ENCODE data around the gene SEC31B.

The SEC31B gene

DNA sequence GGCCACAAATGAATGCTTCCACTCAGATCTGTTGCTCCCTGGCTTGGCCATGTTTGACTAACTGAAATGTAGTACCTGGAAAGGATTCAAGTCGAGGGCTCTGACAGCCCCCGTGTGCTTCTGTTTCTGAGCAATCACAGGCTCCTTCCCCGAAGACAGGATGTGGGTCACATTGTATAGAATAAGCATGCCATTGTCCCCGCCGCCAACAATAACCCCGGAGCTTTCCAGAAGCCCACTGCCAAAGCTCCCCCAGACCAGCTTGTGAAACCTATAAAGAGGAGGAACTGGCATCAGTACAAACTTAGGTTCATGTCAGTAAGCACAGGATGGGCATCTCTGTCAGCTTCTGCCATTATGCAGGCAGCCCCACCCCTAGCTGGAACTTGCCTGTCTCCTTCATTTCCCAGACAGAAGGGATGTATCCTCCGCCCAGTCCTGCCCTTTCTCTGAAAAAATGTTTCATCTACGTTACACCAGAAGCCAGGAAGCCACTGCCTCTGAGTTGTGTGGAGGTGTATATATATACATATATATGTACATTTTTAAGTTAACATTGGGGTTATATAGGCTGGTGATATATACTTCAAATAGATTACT lies 10.3 kb downstream of the SEC31B start (continued):
- no peak for TF ChIP-seq BCL11A (tag by site-specific recombination; IDR thresholded peaks at IDR 0.05; ENCODE audit: low read depth)

GRCh38 chr10:100508691-100509150 lies 10.9 kb downstream of the SEC31B start:
- no peaks in the 10 kb centered on the region for H3K9me3 ChIP-seq (ENCODE audit: control insufficient read depth, insufficient read depth, low read depth, low read length)
- ChIA-PET POLR2A (no interaction called here), CTCF (interaction anchor here (0.6 to 8.8 kb wide), 40 partner anchors 8 to 663 kb away, joined by 3 to 97 read pairs (median 5); partner anchors contain the start of gene HIF1AN)
- no peak overlapping the region for H3K4me3 ChIP-seq (ENCODE audit: low read depth, low read length)
- no peaks in the 10 kb centered on the region for H3K4me1 ChIP-seq (ENCODE audit: control insufficient read depth, insufficient read depth, low read length)
- peaks cover 0 to 60% of the 10 kb centered on the region in 2 experiments; a peak in 1 of 3 replicates for H3K36me3 ChIP-seq (ENCODE audit: control insufficient read depth in 2 of 2, insufficient read depth in 1 of 2, low read length in 2 of 2)
- no peak overlapping the region for H3K27ac ChIP-seq (ENCODE audit: extremely low read depth, low read depth, low read length)
- TF ChIP-seq KLF9 (tag by site-specific recombination; IDR thresholded peaks at IDR 0.05; ENCODE audit: low read depth) (no peak), ZNF654 (tag by site-specific recombination; IDR thresholded peaks at IDR 0.05; ENCODE audit: low read depth) (peak; percentile 76), ZFP37 (tag by site-specific recombination; IDR thresholded peaks at IDR 0.05) (no peak), ZNF571 (tag by site-specific recombination; IDR thresholded peaks at IDR 0.05) (no peak), ZNF704 (tag by site-specific recombination; IDR thresholded peaks at IDR 0.05) (no peak)
- TF ChIP-seq, protein P1, sequence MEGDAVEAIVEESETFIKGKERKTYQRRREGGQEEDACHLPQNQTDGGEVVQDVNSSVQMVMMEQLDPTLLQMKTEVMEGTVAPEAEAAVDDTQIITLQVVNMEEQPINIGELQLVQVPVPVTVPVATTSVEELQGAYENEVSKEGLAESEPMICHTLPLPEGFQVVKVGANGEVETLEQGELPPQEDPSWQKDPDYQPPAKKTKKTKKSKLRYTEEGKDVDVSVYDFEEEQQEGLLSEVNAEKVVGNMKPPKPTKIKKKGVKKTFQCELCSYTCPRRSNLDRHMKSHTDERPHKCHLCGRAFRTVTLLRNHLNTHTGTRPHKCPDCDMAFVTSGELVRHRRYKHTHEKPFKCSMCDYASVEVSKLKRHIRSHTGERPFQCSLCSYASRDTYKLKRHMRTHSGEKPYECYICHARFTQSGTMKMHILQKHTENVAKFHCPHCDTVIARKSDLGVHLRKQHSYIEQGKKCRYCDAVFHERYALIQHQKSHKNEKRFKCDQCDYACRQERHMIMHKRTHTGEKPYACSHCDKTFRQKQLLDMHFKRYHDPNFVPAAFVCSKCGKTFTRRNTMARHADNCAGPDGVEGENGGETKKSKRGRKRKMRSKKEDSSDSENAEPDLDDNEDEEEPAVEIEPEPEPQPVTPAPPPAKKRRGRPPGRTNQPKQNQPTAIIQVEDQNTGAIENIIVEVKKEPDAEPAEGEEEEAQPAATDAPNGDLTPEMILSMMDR (tag by site-specific recombination; IDR thresholded peaks at IDR 0.05), result peak; percentile 69

DNA sequence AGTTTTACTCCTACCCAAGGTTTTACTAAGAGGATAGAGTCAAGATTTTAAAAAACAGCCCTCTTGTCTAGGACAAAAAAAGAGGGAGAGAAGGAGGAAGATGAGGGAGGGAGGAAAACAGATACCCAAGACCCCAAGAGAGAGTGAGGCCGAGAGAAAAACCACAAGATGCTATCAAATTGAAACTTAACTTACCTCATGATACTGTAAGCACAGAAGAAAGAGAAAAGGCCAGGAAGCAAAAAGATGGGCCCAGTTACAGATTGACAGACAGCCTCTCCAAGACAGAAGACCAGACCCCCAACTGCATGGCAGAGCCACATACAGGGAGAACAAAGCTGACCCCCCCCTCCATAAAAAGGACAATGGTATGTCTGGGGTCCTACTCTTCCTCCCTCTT lies 11.4 kb downstream of the SEC31B start:
- CTCF ChIA-PET, result interaction anchor here (0.6 to 8.8 kb wide), 30 partner anchors 9 to 662 kb away, joined by 3 to 97 read pairs (median 5); no protein-coding TSS in a partner anchor
- H3K4me3 ChIP-seq (ENCODE audit: low read depth, low read length), result no peak overlapping the region
- H3K27ac ChIP-seq (ENCODE audit: extremely low read depth, low read depth, low read length), result no peak overlapping the region
- peaks cover 0 to 60% of the 10 kb centered on the region in 2 experiments; a peak in 1 of 3 replicates for H3K36me3 ChIP-seq (ENCODE audit: control insufficient read depth in 2 of 2, insufficient read depth in 1 of 2, low read length in 2 of 2)
- no peaks in the 10 kb centered on the region for H3K4me1 ChIP-seq (ENCODE audit: control insufficient read depth, insufficient read depth, low read length)
- POLR2A ChIA-PET, result no interaction called here
- no peaks in the 10 kb centered on the region for H3K9me3 ChIP-seq (ENCODE audit: control insufficient read depth, insufficient read depth, low read depth, low read length)
- TF ChIP-seq SP2 (tag by site-specific recombination; IDR thresholded peaks at IDR 0.05) (no peak), ZNF366 (tag by site-specific recombination; conservative IDR thresholded peaks at IDR 0.05) (no peak), ZNF629 (tag by site-specific recombination; IDR thresholded peaks at IDR 0.05) (no peak), HOXA7 (CRISPR knock-in tag; IDR thresholded peaks at IDR 0.05; ENCODE audit: borderline replicate concordance) (no peak), ZNF549 (tag by site-specific recombination; IDR thresholded peaks at IDR 0.05) (no peak), EGR2 (tag by site-specific recombination; IDR thresholded peaks at IDR 0.05; ENCODE audit: low read depth) (no peak), ZNF248 (tag by site-specific recombination; IDR thresholded peaks at IDR 0.05) (no peak), HOXC10 (CRISPR knock-in tag; IDR thresholded peaks at IDR 0.05) (no peak), TSHZ1 (tag by site-specific recombination; IDR thresholded peaks at IDR 0.05; ENCODE audit: borderline replicate concordance) (no peak), ZNF157 (tag by site-specific recombination; IDR thresholded peaks at IDR 0.05) (no peak), ZNF645 (tag by site-specific recombination; IDR thresholded peaks at IDR 0.05) (no peak), ZNF658 (tag by site-specific recombination; IDR thresholded peaks at IDR 0.05) (no peak)
- TF ChIP-seq, protein P2, sequence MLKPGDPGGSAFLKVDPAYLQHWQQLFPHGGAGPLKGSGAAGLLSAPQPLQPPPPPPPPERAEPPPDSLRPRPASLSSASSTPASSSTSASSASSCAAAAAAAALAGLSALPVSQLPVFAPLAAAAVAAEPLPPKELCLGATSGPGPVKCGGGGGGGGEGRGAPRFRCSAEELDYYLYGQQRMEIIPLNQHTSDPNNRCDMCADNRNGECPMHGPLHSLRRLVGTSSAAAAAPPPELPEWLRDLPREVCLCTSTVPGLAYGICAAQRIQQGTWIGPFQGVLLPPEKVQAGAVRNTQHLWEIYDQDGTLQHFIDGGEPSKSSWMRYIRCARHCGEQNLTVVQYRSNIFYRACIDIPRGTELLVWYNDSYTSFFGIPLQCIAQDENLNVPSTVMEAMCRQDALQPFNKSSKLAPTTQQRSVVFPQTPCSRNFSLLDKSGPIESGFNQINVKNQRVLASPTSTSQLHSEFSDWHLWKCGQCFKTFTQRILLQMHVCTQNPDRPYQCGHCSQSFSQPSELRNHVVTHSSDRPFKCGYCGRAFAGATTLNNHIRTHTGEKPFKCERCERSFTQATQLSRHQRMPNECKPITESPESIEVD (tag by site-specific recombination; IDR thresholded peaks at IDR 0.05), result no peak
- TF ChIP-seq, protein P3, sequence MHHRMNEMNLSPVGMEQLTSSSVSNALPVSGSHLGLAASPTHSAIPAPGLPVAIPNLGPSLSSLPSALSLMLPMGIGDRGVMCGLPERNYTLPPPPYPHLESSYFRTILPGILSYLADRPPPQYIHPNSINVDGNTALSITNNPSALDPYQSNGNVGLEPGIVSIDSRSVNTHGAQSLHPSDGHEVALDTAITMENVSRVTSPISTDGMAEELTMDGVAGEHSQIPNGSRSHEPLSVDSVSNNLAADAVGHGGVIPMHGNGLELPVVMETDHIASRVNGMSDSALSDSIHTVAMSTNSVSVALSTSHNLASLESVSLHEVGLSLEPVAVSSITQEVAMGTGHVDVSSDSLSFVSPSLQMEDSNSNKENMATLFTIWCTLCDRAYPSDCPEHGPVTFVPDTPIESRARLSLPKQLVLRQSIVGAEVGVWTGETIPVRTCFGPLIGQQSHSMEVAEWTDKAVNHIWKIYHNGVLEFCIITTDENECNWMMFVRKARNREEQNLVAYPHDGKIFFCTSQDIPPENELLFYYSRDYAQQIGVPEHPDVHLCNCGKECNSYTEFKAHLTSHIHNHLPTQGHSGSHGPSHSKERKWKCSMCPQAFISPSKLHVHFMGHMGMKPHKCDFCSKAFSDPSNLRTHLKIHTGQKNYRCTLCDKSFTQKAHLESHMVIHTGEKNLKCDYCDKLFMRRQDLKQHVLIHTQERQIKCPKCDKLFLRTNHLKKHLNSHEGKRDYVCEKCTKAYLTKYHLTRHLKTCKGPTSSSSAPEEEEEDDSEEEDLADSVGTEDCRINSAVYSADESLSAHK (tag by site-specific recombination; IDR thresholded peaks at IDR 0.05), result no peak

Measured in HEK293 (cell line).